LNCAP (cell line): ENCODE data around the gene SLC2A9.

Source experiments
- CTCF ChIP-seq: fragments of 450-650 bp; IDR thresholded peaks from 2 replicates; pipeline ENCODE4 v1.5.1; 2017; ENCODE audit warnings: mild to moderate bottlenecking

SLC2A9 gene

DNA sequence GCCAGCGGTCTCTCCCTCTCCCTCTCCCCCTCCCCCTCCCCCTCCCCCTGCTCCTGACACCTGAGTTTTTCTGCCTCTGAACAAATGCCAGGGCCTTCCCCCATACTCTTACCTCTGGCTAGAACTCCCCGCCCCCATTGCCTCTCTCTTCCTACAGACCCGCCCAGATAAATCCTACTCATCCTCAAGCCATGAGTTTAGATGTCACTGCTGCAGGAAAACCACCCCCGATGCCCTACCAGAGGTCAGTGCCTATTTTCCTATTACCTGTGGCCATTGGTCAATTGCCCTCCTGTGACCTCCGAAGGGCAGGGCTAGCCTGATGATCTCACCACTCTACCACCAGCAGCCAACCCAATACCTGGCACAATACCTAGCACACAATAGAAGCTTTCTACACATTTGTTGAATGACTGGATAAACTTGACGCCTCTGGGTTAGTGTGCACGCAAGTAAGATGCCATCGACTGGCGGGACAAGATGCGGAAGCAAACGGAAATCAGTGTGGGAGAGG is 43.7 kb downstream of the SLC2A9 start:
- TF ChIP-seq CTCF: no peak

DNA sequence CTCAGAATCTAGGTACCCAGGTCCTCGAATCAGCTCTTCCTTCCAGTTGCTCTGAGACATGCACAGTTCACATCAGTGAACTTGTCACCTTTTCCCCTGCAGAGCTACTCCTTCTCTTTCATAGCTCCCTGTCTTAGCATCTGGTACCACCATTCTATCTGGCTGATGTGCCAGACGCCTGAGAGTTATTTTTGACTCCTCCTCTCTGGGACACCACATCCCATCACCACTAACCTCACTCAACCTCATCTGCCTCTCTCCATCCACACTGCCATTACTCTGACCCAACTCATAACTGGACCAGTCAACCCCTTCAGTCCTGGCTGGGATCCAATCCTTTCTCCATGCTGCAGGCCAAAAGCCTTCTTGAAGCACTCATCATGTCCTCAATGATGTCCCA is 44.5 kb downstream of the SLC2A9 start:
- TF ChIP-seq CTCF: no peak

- no peak for TF ChIP-seq CTCF
These were observed 45.0 kb downstream of the SLC2A9 start for GRCh38 chr4:9976293-9976692.

DNA sequence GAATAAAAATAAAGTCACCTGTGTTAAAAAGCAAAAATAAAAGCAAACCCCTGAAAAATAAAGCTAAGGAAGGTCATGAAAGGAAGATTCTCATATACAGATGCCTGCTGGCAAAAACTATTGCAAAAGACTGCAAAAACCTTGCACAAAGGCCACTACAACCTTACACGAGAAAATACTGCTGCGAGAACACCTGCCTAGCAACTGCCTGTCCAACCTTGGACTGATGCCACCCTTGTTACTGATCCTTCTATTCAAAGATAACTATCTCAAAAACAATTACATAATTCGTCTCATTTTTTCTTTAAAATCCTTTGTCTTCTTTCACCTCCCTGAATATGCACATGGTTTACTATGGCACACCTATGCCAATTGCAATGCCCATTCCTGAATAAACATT is 49.6 kb downstream of the SLC2A9 start:
- no peak for TF ChIP-seq CTCF

DNA sequence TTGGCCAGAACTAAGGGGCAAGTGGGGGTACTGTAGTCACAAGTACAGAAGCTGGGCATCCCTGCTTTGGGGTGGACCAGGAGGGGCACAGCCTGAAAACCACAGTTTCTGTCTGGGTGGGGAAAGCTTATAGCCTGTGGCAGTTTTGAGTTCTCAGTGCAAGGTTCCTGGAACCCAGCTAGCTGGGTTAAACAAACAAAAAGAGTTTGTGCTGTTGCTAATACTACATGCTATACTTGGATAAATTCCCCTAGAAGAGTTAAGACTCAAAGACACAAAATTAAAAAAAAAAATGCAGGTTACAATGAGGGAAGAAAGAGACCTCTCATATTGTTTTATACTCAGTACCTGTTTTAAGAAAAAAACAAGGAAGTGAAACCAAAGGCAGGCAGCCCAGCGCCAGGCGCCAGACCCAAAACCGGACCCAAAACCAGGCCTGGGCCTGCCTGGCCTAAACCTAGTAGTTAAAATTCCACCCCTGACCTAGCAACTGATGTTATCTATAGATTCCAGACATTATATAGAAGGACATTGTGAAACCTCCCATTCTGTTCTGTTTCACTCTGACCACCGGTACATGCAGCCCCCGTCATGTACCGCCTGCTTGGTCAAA is 50.8 kb downstream of the SLC2A9 start:
- TF ChIP-seq CTCF: no peak

- no peak for TF ChIP-seq CTCF
These were observed 51.5 kb downstream of the SLC2A9 start for GRCh38 chr4:9969526-9970398.

DNA sequence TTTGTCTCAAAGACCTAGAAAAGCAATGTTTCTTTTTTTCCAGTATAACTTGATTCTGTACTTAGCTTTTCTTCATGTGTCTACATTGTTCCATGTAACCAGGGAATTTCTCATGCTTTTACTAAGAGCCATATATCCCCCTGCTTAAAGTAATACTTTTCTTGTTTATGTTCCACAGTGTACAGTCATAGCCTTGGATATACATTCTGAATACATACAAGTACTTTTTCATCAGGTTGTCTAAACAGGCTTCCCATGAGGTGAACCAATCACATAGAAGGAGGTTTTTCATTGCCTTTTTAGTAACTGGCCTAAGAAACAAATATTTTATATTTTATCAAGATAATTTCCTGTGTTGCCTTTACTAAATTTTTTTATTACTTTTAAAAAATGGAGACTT is 52.8 kb downstream of the SLC2A9 start:
- TF ChIP-seq CTCF: no peak
